ENCODE data around the gene CRYBG1.
A peak's percentile ranks its signal among the peaks of the same experiment; 100 is the strongest.
"Not testable (repeated sequence)": the region's sequence is repeated elsewhere in the genome, so short reads cannot be mapped to it uniquely, and the experiment has no call there.

Gene CRYBG1

GRCh38 chr6:106509420-106510089 is 149.0 kb downstream of the CRYBG1 start:
- DNase-seq: no peak

GRCh38 chr6:106510090-106510970 is 149.8 kb downstream of the CRYBG1 start:
- DNase-seq: no peak

GRCh38 chr6:106511288-106512047 is 151.0 kb downstream of the CRYBG1 start:
- DNase-seq: peak; percentile 32

- peak; percentile 13 for DNase-seq
Measured at GRCh38 chr6:106512048-106512967, 151.8 kb downstream of the CRYBG1 start.

GRCh38 chr6:106512968-106513574 is 152.6 kb downstream of the CRYBG1 start:
- no peak for DNase-seq

- no peak for DNase-seq
Measured at GRCh38 chr6:106513808-106514582, 153.5 kb downstream of the CRYBG1 start.

- DNase-seq: no peak
Measured at GRCh38 chr6:106514583-106514885, 154.0 kb downstream of the CRYBG1 start.

- not testable (repeated sequence) for DNase-seq
Measured at GRCh38 chr6:106515582-106515981, 155.1 kb downstream of the CRYBG1 start.

GRCh38 chr6:106516616-106517015 is 156.1 kb downstream of the CRYBG1 start:
- no peak for DNase-seq

- no peak for DNase-seq
Measured at GRCh38 chr6:106517706-106518105, 157.2 kb downstream of the CRYBG1 start.

- no peak for DNase-seq
Measured at GRCh38 chr6:106518748-106519147, 158.2 kb downstream of the CRYBG1 start.

- peak; percentile 49 for DNase-seq
Measured at GRCh38 chr6:106519460-106520394, 159.2 kb downstream of the CRYBG1 start.

GRCh38 chr6:106520711-106521401 is 160.3 kb downstream of the CRYBG1 start:
- DNase-seq: no peak

GRCh38 chr6:106522562-106523250 is 162.2 kb downstream of the CRYBG1 start:
- no peak for DNase-seq

- DNase-seq: no peak
Measured at GRCh38 chr6:106525107-106525881, 164.8 kb downstream of the CRYBG1 start.

GRCh38 chr6:106525882-106526275 is 165.4 kb downstream of the CRYBG1 start:
- DNase-seq: no peak

GRCh38 chr6:106527117-106527516 is 166.6 kb downstream of the CRYBG1 start:
- DNase-seq: no peak

GRCh38 chr6:106527979-106528378 is 167.5 kb downstream of the CRYBG1 start:
- no peak for DNase-seq
